Measurements from ENCODE around the gene ADAMTS16.

ADAMTS16 gene

DNA sequence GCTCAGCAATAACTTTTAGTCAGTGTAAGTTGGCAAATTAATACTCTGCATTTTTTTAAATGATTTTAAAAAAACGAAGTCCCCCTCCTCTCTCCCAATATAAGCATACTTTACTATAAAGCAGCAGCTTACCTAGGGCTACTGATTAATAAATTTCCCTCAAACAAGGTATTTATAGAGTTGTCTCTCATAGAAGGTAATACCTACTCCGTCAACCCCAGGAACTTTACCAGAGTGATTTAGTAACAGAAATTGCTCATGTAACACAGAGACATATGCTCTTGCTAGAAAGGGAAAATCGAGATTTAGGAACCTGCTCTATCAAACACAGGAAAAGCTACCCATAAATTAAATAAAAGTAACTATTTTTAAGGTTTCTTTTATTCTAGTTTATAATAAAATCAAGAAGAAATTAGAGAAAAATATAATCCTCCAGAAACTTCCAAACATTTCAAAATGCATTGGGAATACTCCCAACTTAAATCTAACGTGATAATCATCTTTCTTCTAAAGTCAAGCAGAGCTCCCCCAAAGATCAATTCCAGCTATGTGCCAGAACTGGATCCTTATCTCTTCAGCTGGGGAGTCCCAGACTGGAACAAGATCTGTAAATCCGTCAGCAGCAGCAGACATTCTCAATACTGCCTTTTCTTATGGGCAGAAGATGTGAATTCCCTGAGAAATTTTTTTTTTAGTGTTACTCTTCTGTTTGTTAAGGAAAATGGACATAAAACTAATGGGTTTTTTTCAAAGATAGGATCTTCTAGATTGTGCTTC, 69.6 kb downstream of the ADAMTS16 start:
- Histone ChIP-seq H3K9me3 (ENCODE audit: severe bottlenecking) (no peaks in the 10 kb centered on the region), H3K36me3 (no peaks in the 10 kb centered on the region), H3K27ac (no peak overlapping the region), H3K4me3 (ENCODE audit: low read depth, low read length) (no peak overlapping the region), H3K27me3 (ENCODE audit: insufficient read depth, low read depth, severe bottlenecking) (peaks cover 85% of the 10 kb centered on the region)
- no peak for DNase-seq
- no peak for TF ChIP-seq CTCF (IDR thresholded peaks at IDR 0.05; ENCODE audit: low read depth, low read length)

GRCh38 chr5:5217371-5217770, 77.2 kb downstream of the ADAMTS16 start:
- Histone ChIP-seq H3K27ac (no peak overlapping the region), H3K36me3 (no peaks in the 10 kb centered on the region), H3K27me3 (ENCODE audit: insufficient read depth, low read depth, severe bottlenecking) (peaks cover 72% of the 10 kb centered on the region), H3K9me3 (ENCODE audit: severe bottlenecking) (no peaks in the 10 kb centered on the region), H3K4me3 (ENCODE audit: low read depth, low read length) (no peak overlapping the region)
- DNase-seq: no peak
- TF ChIP-seq CTCF (IDR thresholded peaks at IDR 0.05; ENCODE audit: low read depth, low read length): no peak

GRCh38 chr5:5218396-5218795, 78.3 kb downstream of the ADAMTS16 start:
- Histone ChIP-seq H3K9me3 (ENCODE audit: severe bottlenecking) (no peaks in the 10 kb centered on the region), H3K27me3 (ENCODE audit: insufficient read depth, low read depth, severe bottlenecking) (peaks cover 74% of the 10 kb centered on the region), H3K27ac (no peak overlapping the region), H3K4me3 (ENCODE audit: low read depth, low read length) (no peak overlapping the region), H3K36me3 (no peaks in the 10 kb centered on the region)
- TF ChIP-seq CTCF (IDR thresholded peaks at IDR 0.05; ENCODE audit: low read depth, low read length): no peak
- DNase-seq: no peak

DNA sequence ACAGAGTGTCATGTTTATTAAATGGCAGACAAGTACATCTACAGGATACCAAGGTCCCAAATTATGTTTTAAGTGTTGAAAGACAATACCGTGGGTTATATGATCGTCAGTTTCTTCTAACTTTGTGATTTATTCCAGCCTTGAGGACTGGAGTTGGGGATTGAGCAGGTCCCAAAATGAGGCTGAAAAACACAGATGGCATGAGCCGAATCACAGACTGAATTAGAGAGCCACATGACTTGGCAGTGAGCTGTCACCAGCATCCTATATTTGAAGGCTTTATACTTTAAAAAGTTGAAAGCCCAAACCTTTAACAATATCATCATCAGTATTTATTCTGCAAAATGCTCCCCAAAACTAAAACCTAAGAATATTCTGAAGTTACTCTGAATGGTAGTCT, 79.4 kb downstream of the ADAMTS16 start:
- Histone ChIP-seq H3K27ac (no peak overlapping the region), H3K36me3 (no peaks in the 10 kb centered on the region), H3K4me3 (ENCODE audit: low read depth, low read length) (no peak overlapping the region), H3K9me3 (ENCODE audit: severe bottlenecking) (no peaks in the 10 kb centered on the region), H3K27me3 (ENCODE audit: insufficient read depth, low read depth, severe bottlenecking) (peaks cover 73% of the 10 kb centered on the region)
- no peak for DNase-seq
- no peak for TF ChIP-seq CTCF (IDR thresholded peaks at IDR 0.05; ENCODE audit: low read depth, low read length)

- TF ChIP-seq CTCF (IDR thresholded peaks at IDR 0.05; ENCODE audit: low read depth, low read length): no peak
- DNase-seq: no peak
Observed at GRCh38 chr5:5220901-5221631, 80.9 kb downstream of the ADAMTS16 start.

More at GRCh38 chr5:5220901-5221631, 80.9 kb downstream of the ADAMTS16 start:
- no peak overlapping the region for H3K4me3 ChIP-seq (ENCODE audit: low read depth, low read length)
- H3K27ac ChIP-seq: no peak overlapping the region
- H3K36me3 ChIP-seq: no peaks in the 10 kb centered on the region
- H3K9me3 ChIP-seq (ENCODE audit: severe bottlenecking): no peaks in the 10 kb centered on the region
- H3K27me3 ChIP-seq (ENCODE audit: insufficient read depth, low read depth, severe bottlenecking): peaks cover 85% of the 10 kb centered on the region
